Right lobe of liver (tissue), 4 donors: ENCODE measurements around the gene CCNK.

Experiments
- CTCF ChIP-seq, 4 donors: fragments of 200-600 bp in 3 of 4; fragments of 450-650 bp in 1 of 4; IDR thresholded peaks; one replicate each; pipeline versions ENCODE4 v1.5.1 to v1.8.0; 2016 to 2022; ENCODE audit warnings: antibody characterized with exemption in 4 of 4, mild to moderate bottlenecking in 2 of 4
- POLR2A ChIP-seq: fragments of 450-650 bp; IDR thresholded peaks from one replicate; pipeline ENCODE4 v1.6.1; 2017; ENCODE audit warnings: antibody characterized with exemption, mild to moderate bottlenecking
- donor health status: DM: no; HTN: no; CAD: no.
- donor health status: DM: no; HTN: no; CAD: no.
- donor health status: DM: no; HTN: yes; CAD: no.

GRCh38 chr14:99546234-99546879 is 65.1 kb downstream of the CCNK start:
- TF ChIP-seq POLR2A: no peak
- TF ChIP-seq CTCF (IDR thresholded peaks at IDR 0.05): no peak
